ENCODE measurements around the gene RBM45.

- TF ChIP-seq POLR2A (IDR thresholded peaks at IDR 0.05) (no peak), CTCF (IDR thresholded peaks at IDR 0.05) (no peak)
Observed at GRCh38 chr2:178101321-178102079, 10.7 kb upstream of the RBM45 start.
